HG02763 (cell line): Measurements from ENCODE around the gene ISY1.
"Not testable (repeated sequence)": the region's sequence is repeated elsewhere in the genome, so short reads cannot be mapped to it uniquely, and the experiment has no call there.

ENCODE experiments used
- ATAC-seq: cut with Tn5 transposase; IDR thresholded peaks from one replicate; pipeline ENCODE4 v1.9.1; 2021; ENCODE audit warnings: mild to moderate bottlenecking, moderate library complexity; ENCODE audit not compliant: unreplicated experiment

ISY1 gene

DNA sequence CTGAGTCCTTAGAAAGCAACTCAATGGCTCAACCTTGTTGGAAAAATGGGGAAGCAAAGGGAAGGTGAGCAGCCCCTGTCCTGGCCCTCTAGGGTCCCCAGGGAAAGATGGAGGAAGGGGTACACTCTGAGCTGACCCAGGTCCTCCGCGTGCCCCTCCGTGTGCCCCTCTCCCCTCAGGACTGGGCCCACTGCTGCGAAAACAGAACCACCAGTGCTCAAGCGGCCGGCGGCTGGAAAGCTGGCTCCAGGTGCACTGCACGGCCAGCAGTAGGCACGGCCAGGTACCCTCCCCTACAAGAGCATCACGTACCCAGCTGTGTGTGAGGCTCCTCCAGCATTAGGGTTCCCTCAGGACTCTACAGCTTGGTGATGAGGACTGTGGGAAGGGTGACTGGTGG is 65.6 kb downstream of the ISY1 start:
- ATAC-seq = no peak

DNA sequence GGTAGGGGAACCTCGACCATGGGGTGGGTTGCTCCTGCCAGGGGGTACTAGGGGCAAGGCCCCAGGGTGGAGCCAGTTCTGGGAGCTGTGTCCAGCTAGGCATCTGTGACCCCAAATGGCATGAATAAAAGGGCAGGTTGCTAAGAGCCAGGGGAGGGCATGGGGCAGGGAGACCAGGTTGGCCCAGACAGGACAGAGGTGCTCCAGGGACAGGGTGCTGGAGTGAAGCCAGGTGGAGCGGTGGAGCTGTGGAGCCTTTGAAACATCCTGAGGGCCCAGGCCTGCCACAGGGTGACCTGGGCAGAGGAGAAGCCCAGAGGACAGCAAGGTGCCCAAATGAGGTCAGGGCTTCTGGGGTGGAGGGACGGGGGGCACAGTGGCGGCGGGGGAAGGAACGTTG is 72.6 kb downstream of the ISY1 start:
- ATAC-seq = not testable (repeated sequence)

GRCh38 chr3:129087904-129088303 is 73.0 kb downstream of the ISY1 start:
- not testable (repeated sequence) for ATAC-seq

DNA sequence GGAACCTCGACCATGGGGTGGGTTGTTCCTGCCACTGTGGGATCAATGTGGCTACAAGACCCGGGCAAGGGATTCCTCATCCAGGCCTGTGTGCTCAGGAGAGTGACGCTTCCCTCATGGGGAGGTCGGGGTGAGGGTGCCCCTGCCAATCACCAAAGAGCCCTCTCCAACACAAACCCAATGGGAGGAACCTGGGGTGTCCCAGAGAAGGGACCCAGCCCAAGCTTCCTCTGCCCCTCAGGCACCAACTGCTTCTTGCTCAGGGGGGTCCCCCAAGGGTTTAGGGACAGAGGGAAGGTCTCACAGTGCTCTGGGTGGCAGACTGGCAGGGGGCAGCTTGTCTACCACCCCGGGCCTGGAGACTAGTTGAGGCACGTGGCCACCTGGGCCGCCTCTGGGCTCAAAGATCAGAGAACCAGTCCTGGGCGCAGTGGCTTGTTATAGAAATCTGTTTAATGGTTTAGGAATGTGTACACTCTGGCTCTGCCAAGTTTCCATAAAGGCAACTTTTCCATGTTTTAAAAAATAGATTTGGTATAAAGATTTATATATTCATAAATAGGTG is 73.6 kb downstream of the ISY1 start:
- ATAC-seq = no peak

GRCh38 chr3:129085818-129086217 is 75.0 kb downstream of the ISY1 start:
- ATAC-seq = no peak

GRCh38 chr3:129085165-129085715 is 75.6 kb downstream of the ISY1 start:
- ATAC-seq = no peak

DNA sequence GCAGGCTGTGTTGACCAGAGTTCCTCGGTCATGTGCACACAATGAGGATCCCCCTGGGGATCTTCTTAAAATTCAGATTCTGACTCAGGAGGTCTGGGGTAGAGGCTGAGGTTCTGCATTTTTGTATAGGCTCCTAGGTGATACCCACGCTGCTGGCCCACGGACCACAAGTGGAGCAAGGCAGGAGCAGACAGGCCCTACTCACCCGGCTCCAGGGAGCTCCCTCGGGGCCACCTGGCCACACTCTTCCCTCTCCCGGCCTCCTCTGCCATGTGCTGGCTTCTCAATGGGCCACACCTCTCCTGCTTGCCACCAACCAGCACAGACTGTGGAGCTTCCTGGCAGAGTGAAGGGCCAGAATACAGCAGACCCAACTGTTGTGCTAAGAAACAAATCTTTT is 76.4 kb downstream of the ISY1 start:
- no peak for ATAC-seq

DNA sequence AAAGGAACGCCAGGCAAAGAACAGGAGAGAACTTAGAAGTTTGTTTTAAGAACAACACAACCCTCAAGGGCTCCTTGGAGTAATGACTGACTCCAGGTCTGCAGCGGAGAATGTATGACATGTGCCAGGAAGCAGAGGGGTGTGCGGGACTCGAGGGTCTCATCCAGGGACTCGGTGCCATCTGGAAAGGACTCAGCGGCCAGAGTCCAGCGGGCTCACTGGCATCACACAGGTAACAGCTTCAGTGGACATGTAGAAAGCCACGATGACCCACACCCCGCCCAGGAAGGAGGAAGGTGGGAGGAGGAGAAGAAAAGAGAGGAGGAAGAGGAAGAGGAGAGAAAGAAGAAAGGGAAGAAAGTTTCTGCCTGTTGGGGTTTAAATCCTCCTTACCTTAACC is 78.8 kb downstream of the ISY1 start:
- no peak for ATAC-seq

GRCh38 chr3:129081503-129081902 is 79.4 kb downstream of the ISY1 start:
- ATAC-seq = no peak

GRCh38 chr3:129078510-129078909 is 82.4 kb downstream of the ISY1 start:
- ATAC-seq = no peak
